HTR-8/SVneo (cell line): ENCODE results near the gene TPPP3.
A peak's percentile ranks its signal among the peaks of the same experiment; 100 is the strongest.
"Not testable (repeated sequence)": the region's sequence is repeated elsewhere in the genome, so short reads cannot be mapped to it uniquely, and the experiment has no call there.

Experiments
- DNase-seq: peaks from one replicate; pipeline ENCODE4 v3.0.0; 2011; ENCODE audit warnings: low spot score, mixed read lengths; ENCODE audit not compliant: insufficient read length
- FAIRE-seq: peaks from 2 replicates; lab custom pipeline; 2011; peaks lifted over from hg19 to GRCh38; lab: Jason Lieb, UNC

The TPPP3 gene

DNA sequence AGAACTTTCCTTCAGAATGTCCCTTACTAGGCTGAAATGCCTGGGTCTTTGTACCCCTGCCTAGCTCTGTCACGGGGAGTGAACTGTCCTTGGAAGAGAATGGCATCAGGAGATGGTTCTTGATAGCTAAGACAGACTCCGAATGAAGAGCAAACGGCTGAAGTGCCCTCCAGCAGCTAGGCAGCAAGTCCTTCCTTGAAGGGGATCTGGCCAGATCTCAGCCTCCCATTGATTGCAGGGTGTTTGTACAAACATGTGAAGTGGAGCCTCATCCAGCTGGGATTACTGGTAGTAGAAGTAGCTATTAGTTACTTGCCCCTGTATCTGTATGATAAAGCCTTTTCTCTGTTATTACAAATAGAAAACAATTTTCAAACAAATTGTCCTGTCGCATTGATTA is 35.7 kb downstream of the TPPP3 start:
- DNase-seq (no peak), FAIRE-seq (no peak)

DNA sequence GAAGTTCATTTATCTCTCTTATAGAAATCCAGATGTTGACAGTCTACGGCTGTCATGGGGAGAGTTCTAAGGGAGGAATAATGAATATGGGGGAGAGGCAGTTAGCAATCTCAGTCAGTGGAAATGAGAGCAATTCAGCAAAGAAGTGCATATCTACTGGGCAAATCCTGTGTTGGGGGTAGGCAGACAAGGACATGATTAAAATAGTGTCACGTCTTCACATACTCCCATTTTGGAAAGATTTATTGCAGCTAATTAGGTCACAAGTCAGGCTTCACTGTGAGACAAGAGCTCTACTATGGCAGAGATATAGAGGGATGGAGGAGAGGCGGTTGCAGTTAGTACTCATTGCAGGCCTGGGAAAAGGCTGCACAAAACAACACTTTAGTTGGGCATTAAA is 36.9 kb downstream of the TPPP3 start:
- FAIRE-seq, result no peak

DNA sequence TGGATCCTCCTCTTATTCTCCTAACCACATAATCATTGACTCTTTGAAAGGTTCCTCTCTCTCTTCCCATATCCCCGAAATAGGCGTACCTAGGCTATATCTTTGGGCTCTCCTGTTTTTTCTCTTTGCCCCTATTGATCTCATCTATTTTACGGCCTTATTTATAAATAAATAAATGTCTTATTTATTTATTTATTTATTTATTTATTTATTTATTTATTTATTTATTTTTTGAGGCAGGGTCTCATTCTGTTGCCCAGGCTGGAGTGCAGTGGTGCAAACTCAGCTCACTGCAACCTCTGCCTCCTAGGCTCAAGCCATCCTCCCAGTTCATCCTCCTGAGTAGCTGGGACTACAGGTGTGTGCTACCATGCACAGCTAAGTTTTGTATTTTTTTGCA is 40.8 kb downstream of the TPPP3 start:
- not testable (repeated sequence) for FAIRE-seq, DNase-seq

More for the DNA sequence above, 36.9 kb downstream of the TPPP3 start:
- no peak for DNase-seq

DNA sequence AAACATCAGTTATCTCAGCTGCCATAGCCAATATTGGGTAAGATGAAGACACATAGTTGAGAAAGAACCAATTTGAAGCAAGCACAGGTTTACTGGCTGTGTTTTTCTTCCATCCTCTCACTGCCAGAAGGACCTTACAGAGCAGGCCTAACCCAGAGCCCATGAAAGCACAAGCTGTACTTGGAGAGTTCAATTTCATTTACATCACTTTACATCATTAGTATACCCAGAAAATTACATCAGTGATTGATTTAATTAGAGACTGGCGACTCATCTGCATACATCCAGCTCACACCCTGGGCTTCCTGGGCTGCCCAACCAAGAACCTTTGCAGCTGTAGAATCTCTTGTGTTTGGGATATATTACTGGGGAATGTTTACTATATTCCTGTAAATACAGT is 43.0 kb downstream of the TPPP3 start:
- FAIRE-seq (no peak), DNase-seq (no peak)

DNA sequence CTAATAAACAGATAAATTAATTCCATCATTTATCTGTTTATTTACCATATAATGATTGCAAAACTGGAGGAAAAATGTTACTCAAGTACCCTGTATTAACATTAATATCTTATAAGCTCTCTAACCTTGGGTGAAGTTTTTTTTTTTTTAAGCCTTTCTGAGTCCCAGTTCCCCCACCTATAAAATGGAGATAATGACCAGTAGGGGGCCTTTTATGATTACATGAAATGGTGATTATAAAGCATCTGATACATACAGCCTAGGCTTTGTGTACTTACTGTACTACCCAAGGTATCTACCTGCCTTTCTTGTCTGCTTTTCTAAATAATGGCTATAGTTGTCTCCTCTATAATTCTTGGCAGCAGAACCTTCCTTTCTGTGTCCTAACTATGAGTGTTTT is 44.1 kb downstream of the TPPP3 start:
- FAIRE-seq (no peak), DNase-seq (no peak)

DNA sequence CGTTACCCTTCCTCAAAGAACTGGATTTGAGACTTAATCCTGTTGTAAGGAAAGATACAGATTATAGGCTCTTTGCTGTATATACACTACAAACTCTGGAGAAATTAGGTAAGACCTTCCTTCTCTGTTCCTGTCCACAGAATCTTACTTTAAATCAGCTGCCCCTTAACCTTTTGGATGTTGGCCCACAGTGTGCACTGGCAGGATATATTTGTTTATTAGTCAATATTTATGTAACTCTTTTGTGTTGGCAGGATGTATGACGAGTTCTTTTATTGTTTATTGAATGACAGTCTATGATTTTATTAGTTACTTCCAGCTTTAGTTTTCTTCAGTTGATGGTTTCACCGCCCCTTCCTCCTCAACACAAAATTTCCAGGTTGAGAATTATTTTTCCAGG is 47.0 kb downstream of the TPPP3 start:
- DNase-seq (no peak), FAIRE-seq (no peak)

DNA sequence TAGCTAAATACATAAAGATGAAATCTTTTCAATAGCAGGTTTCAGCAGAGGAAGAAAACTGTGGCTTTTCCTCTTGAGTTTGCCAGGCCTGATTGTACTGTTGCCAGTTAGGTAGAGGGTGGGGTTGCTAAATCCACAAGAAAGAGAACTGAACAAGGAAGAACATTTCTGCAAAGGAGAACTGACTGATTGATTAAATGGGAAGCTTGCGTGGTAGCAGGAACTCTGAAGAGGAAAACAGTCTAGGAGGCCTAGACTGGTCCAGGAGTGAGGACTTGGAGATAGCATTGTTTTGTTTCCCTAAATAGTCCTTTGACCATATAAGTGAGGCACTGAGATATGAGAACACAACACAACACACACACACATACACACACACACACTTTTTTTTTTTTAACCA is 47.9 kb downstream of the TPPP3 start:
- peak; percentile 46 for FAIRE-seq
- no peak for DNase-seq

DNA sequence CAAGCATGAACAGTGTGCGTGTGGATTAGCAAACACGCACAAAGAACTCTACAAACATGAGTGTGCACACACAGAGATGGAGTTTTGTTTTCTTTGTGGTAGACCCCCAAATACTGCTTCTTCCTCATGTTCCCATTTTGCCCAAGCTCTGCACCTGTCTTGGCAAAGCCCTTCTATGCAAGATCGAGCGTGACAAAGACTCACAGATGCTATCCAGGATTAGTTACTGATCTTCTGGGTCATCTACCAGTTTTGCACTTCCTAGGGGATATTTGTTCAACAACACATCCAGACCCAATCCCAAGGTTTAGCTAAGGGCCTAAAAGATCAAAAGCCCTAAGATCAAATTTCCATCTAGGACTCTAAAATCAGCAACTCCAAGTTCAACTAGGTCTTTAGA is 50.7 kb downstream of the TPPP3 start:
- no peak for FAIRE-seq
- DNase-seq, result no peak

DNA sequence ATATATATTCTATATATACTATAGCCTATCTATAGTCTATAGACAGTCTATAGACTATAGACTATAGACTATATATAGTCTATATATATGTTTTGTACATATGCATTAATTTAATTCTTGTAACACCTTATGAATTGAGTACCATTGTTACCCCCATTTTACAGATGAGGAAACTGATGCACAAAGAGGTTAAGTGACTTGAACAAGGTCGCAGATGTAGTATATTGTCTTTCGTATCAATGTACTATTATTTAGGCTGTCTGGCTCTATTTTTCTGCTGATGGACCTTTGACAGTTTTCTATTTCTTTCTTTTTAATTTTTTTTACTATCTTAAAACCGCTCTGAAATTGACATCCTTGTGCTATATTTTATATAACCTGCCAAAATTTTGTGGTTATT is 52.0 kb downstream of the TPPP3 start:
- no peak for DNase-seq
- no peak for FAIRE-seq
